IMR-90 (cell line): Measurements from ENCODE around the gene COL4A2. TPM values are rescaled to one million over a fixed set of nuclear protein-coding genes. Genes with fewer than 3 reads are reported as not detected.

Experiments
- ATAC-seq: fragments of 200-7000 bp; cut with Tn5 transposase; 2 replicates; pipeline ENCODE4 v1.9.1; 2020; ENCODE audit warnings: low read depth, mild to moderate bottlenecking, moderate library complexity
- BruUV-seq: library from RNA; stranded (reverse); fragments of 400-500 nt; replicated peaks from 2 replicates; lab custom pipeline; 2021; lab: Mats Ljungman, UMichigan
- CTCF ChIA-PET: fragments of 300-600 bp; formaldehyde crosslinking; extraction: SDS; loops from one replicate; lab custom pipeline; 2021; ENCODE audit warnings: antibody characterized with exemption; lab: Yijun Ruan, JAX
- POLR2A ChIA-PET: fragments of 300-600 bp; sonication (Branson Sonifier 250); formaldehyde crosslinking; loops from one replicate; lab custom pipeline; 2022; ENCODE audit warnings: antibody characterized with exemption; ENCODE audit not compliant: unreplicated experiment; lab: Charles Lee
- DNase-seq: peaks from one replicate; pipeline ENCODE4 v3.0.0; 2013
- H2AFZ ChIP-seq: replicated peaks from 2 replicates; pipeline ENCODE3; 2013; ENCODE audit warnings: low read length, mild to moderate bottlenecking; ENCODE audit not compliant: poor library complexity
- H2AK5ac ChIP-seq: 2 replicates; pipeline ENCODE4 v1.6.1; 2013; ENCODE audit warnings: low read depth, low read length, inconsistent platforms
- H2AK9ac ChIP-seq: replicated peaks from 2 replicates; pipeline ENCODE3; 2013; ENCODE audit warnings: mild to moderate bottlenecking, low read depth, low read length, moderate library complexity; ENCODE audit not compliant: poor library complexity
- H2BK120ac ChIP-seq: 2 replicates; pipeline ENCODE4 v1.6.1; 2013; ENCODE audit warnings: low read depth, low read length, inconsistent platforms
- H2BK15ac ChIP-seq: 3 replicates; pipeline ENCODE4 v1.6.1; 2013; ENCODE audit warnings: low read depth, low read length, inconsistent platforms
- H2BK20ac ChIP-seq: 2 replicates; pipeline ENCODE4 v1.6.1; 2013; ENCODE audit warnings: low read depth, mild to moderate bottlenecking, inconsistent platforms, low read length, moderate library complexity
- H2BK5ac ChIP-seq: 2 replicates; pipeline ENCODE4 v1.6.1; 2013; ENCODE audit warnings: mild to moderate bottlenecking, low read depth, low read length, inconsistent platforms; ENCODE audit not compliant: poor library complexity, severe bottlenecking
- H3K14ac ChIP-seq: replicated peaks from 2 replicates; pipeline ENCODE4 v1.6.1; 2013; ENCODE audit warnings: low read depth, low read length, inconsistent platforms
- H3K18ac ChIP-seq: 2 replicates; pipeline ENCODE4 v1.6.1; 2013; ENCODE audit warnings: low read depth, low read length, control low read depth
- H3K23ac ChIP-seq: 2 replicates; pipeline ENCODE4 v1.6.1; 2013; ENCODE audit warnings: low read depth, low read length, inconsistent platforms
- H3K27ac ChIP-seq: 2 replicates; pipeline ENCODE4 v1.5.1; 2013; ENCODE audit warnings: mild to moderate bottlenecking, control low read depth, low read length; ENCODE audit not compliant: insufficient read depth
- H3K27me3 ChIP-seq: 2 replicates; pipeline ENCODE4 v1.6.1; 2013; ENCODE audit warnings: low read length; ENCODE audit not compliant: control insufficient read depth, insufficient read depth
- H3K36me3 ChIP-seq: 2 replicates; pipeline ENCODE4 v1.6.1; 2013; ENCODE audit warnings: low read length, mixed read lengths; ENCODE audit not compliant: control insufficient read depth, insufficient read depth
- H3K4ac ChIP-seq: 2 replicates; pipeline ENCODE4 v1.6.1; 2013; ENCODE audit warnings: low read depth, low read length, inconsistent platforms
- H3K4me1 ChIP-seq: 2 replicates; pipeline ENCODE4 v1.6.1; 2013; ENCODE audit warnings: low read length, mixed read lengths; ENCODE audit not compliant: control insufficient read depth, insufficient read depth
- H3K4me2 ChIP-seq: 2 replicates; pipeline ENCODE4 v1.6.1; 2013; ENCODE audit warnings: low read depth, mild to moderate bottlenecking, control low read depth, low read length, moderate library complexity
- H3K4me3 ChIP-seq: 2 replicates; pipeline ENCODE4 v1.5.1; 2013; ENCODE audit warnings: low read depth, mild to moderate bottlenecking, control low read depth, low read length, moderate library complexity; ENCODE audit not compliant: insufficient read depth
- H3K56ac ChIP-seq: 2 replicates; pipeline ENCODE4 v1.6.1; 2013; ENCODE audit warnings: low read length, inconsistent platforms; ENCODE audit not compliant: insufficient read depth; ENCODE audit errors: extremely low read depth
- H3K79me1 ChIP-seq, 2 experiments: 2 replicates each; pipeline ENCODE4 v1.6.1; 2013; ENCODE audit warnings: low read length in 2 of 2, inconsistent platforms in 1 of 2, low read depth in 1 of 2
- H3K9ac ChIP-seq: 2 replicates; pipeline ENCODE4 v1.6.1; 2013; ENCODE audit warnings: low read depth, low read length, control low read depth
- H3K9me1 ChIP-seq: 2 replicates; pipeline ENCODE4 v1.6.1; 2013; ENCODE audit warnings: low read length, inconsistent platforms; ENCODE audit not compliant: insufficient read depth
- H3K9me3 ChIP-seq: 2 replicates; pipeline ENCODE4 v1.6.1; 2013; ENCODE audit warnings: low read length; ENCODE audit not compliant: control insufficient read depth, insufficient read depth
- H4K20me1 ChIP-seq: 2 replicates; pipeline ENCODE4 v1.6.1; 2013; ENCODE audit warnings: low read length, inconsistent platforms; ENCODE audit not compliant: insufficient read depth
- H4K5ac ChIP-seq: 2 replicates; pipeline ENCODE4 v1.6.1; 2013; ENCODE audit warnings: mild to moderate bottlenecking, low read depth, low read length, control low read depth
- H4K8ac ChIP-seq, 2 experiments: 2 replicates each; pipeline ENCODE4 v1.6.1; 2013; ENCODE audit warnings: low read depth in 2 of 2, low read length in 2 of 2, control low read depth in 1 of 2, inconsistent platforms in 1 of 2
- H4K91ac ChIP-seq: 2 replicates; pipeline ENCODE4 v1.6.1; 2013; ENCODE audit warnings: low read depth, low read length, inconsistent platforms; ENCODE audit not compliant: insufficient read depth
- CHD1 ChIP-seq: IDR thresholded peaks from 2 replicates; pipeline ENCODE4 v1.6.1; 2012; ENCODE audit warnings: low read depth, low read length, improper control_type of control experiment
- ELK1 ChIP-seq: fragments of 150-350 bp; IDR thresholded peaks from 2 replicates; pipeline ENCODE4 v1.6.1; 2016; ENCODE audit warnings: low read depth, mild to moderate bottlenecking, low read length, moderate library complexity, borderline replicate concordance
- MAFK ChIP-seq: IDR thresholded peaks from 2 replicates; pipeline ENCODE4 v1.6.1; 2012; ENCODE audit warnings: low read depth, low read length, improper control_type of control experiment
- MAZ ChIP-seq: IDR thresholded peaks from 2 replicates; pipeline ENCODE4 v1.6.1; 2012; ENCODE audit warnings: low read depth, mild to moderate bottlenecking, low read length, improper control_type of control experiment, moderate library complexity, borderline replicate concordance
- MXI1 ChIP-seq: IDR thresholded peaks from 2 replicates; pipeline ENCODE4 v1.6.1; 2012; ENCODE audit warnings: low read depth, mild to moderate bottlenecking, low read length, moderate library complexity, borderline replicate concordance
- RAD21 ChIP-seq: IDR thresholded peaks from 2 replicates; pipeline ENCODE4 v1.6.1; 2012; ENCODE audit warnings: low read length, improper control_type of control experiment
- RFX5 ChIP-seq: IDR thresholded peaks from 2 replicates; pipeline ENCODE4 v1.8.0; 2012; ENCODE audit warnings: low read depth, mild to moderate bottlenecking, low read length, moderate library complexity
- WGBS, 2 experiments: methylation state at CpG; one replicate each; pipeline versions ENCODE4 v1.1.5 to v1.1.7; 2013; ENCODE audit warnings: missing lambda C conversion rate in 2 of 2; ENCODE audit not compliant: insufficient read length in 1 of 2; ENCODE audit errors: extremely low coverage in 2 of 2; 5-methylcytosine and 5-hydroxymethylcytosine counted together
- dilution Hi-C: fragments of 300-500 bp; cut with HindIII; formaldehyde crosslinking; loops from one replicate; pipeline ENCODE4 v1.14.3; 2018; ENCODE audit warnings: low sequenced_read_pairs; ENCODE audit not compliant: unreplicated experiment
- in situ Hi-C: fragments of 300-500 bp; cut with MboI; formaldehyde crosslinking; loops from 3 replicates; pipeline ENCODE4 v1.14.3; 2019; ENCODE audit warnings: low sequenced_read_pairs, inconsistent platforms, mixed read lengths
- intact Hi-C: fragments of 100-400 bp; cut with micrococcal nuclease; formaldehyde crosslinking; loops from 2 replicates; pipeline ENCODE4 v1.10.0; 2022
- polyA plus RNA-seq, 3 experiments: library from polyadenylated mRNA; depleted of rRNA; stranded (reverse); fragments of >200 nt; gene quantifications; 2 replicates each; pipeline ENCODE4 v1.2.3, GENCODE V29; 2012; ENCODE audit warnings: low replicate concordance in 1 of 3
- total RNA-seq: library from RNA; depleted of rRNA; stranded (reverse); fragments of >200 nt; gene quantifications from 2 replicates; pipeline ENCODE4 v1.2.3, GENCODE V29; 2012

The COL4A2 gene
- total and polyA plus RNA-seq, 2 of the 4 experiments (the other 2 are of a cell fraction) = 90.7 to 457 TPM

DNA sequence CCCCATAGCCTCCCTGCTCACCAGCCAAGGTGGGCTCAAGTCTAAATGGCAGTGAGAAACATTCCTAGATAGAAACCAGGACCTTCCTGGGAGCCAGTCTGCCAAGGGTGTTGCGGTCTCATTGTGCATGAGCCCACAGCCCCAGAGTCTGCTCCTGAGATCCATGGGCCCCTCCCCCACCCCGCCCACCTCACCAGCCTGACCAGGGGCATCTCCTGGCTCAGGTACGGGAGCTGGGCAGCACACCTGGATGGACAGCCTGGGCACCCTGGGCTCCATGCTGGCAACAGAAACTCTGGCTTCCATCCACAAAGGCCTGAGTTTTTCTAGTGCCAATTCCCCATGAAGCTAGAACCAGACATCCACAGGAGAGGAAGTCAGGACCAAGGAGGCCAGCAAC is 188.8 kb downstream of the COL4A2 start:
- no peaks in the 10 kb centered on the region for H3K27me3 ChIP-seq
- H3K27ac ChIP-seq = no peak overlapping the region
- no peak overlapping the region for H4K8ac ChIP-seq
- no peak overlapping the region for H4K91ac ChIP-seq
- ChIA-PET POLR2A (no interaction called here), CTCF (interaction anchor here (0.8 kb wide), 1 partner anchor 9 kb away, joined by 3 read pairs; no protein-coding TSS in a partner anchor)
- BruUV-seq = no TSS peak
- DNase-seq (no peak), ATAC-seq (no peak)
- H3K4me1 ChIP-seq = no peaks in the 10 kb centered on the region
- in situ Hi-C loops (no loop called here), intact Hi-C loops (no loop called here), dilution Hi-C loops (no loop called here)
- no peak overlapping the region for H3K4me3 ChIP-seq
- H4K20me1 ChIP-seq = peaks cover 16% of the 10 kb centered on the region
- H3K56ac ChIP-seq = no peak overlapping the region
- H3K36me3 ChIP-seq = peaks cover 87% of the 10 kb centered on the region
- H3K79me1 ChIP-seq = peaks cover 10 to 45% of the 10 kb centered on the region in 2 experiments
- no peak overlapping the region for H2AK5ac ChIP-seq
- WGBS, 2 experiments = 100% methylated on average over 2 of the region's 3 CpGs; no CpG with 5 or more reads in 1 of the 2 experiments
- TF ChIP-seq MXI1 (no peak), RFX5 (no peak), MAZ (no peak), ELK1 (no peak), RAD21 (no peak), CHD1 (no peak), MAFK (no peak)
- H2BK5ac ChIP-seq = no peak overlapping the region
- H3K23ac ChIP-seq = no peak overlapping the region
- no peak overlapping the region for H2BK20ac ChIP-seq
- no peak overlapping the region for H2BK120ac ChIP-seq
- no peak overlapping the region for H3K4ac ChIP-seq
- H4K5ac ChIP-seq = no peak overlapping the region
- H2AFZ ChIP-seq = no peak overlapping the region
- no peaks in the 10 kb centered on the region for H3K9me3 ChIP-seq
- no peak overlapping the region for H2BK15ac ChIP-seq
- H3K14ac ChIP-seq = no peak overlapping the region
- no peak overlapping the region for H3K9ac ChIP-seq
- H3K18ac ChIP-seq = no peak overlapping the region
- peaks cover 29% of the 10 kb centered on the region for H3K9me1 ChIP-seq
- no peak overlapping the region for H2AK9ac ChIP-seq
- H3K4me2 ChIP-seq = no peak overlapping the region
